Activated CD4-positive, CD25-positive, alpha-beta regulatory T cell treated with anti-CD3 and anti-CD28 coated beads, Interleukin-2, amount 50 U/mL, for 72 hours (primary cell): ENCODE data around the gene HHIPL1.

Source experiments
- DNase-seq: peaks from one replicate; pipeline ENCODE4 v3.0.0; 2021

The HHIPL1 gene

GRCh38 chr14:99663386-99664057 lies 18.6 kb downstream of the HHIPL1 start:
- DNase-seq = no peak

DNA sequence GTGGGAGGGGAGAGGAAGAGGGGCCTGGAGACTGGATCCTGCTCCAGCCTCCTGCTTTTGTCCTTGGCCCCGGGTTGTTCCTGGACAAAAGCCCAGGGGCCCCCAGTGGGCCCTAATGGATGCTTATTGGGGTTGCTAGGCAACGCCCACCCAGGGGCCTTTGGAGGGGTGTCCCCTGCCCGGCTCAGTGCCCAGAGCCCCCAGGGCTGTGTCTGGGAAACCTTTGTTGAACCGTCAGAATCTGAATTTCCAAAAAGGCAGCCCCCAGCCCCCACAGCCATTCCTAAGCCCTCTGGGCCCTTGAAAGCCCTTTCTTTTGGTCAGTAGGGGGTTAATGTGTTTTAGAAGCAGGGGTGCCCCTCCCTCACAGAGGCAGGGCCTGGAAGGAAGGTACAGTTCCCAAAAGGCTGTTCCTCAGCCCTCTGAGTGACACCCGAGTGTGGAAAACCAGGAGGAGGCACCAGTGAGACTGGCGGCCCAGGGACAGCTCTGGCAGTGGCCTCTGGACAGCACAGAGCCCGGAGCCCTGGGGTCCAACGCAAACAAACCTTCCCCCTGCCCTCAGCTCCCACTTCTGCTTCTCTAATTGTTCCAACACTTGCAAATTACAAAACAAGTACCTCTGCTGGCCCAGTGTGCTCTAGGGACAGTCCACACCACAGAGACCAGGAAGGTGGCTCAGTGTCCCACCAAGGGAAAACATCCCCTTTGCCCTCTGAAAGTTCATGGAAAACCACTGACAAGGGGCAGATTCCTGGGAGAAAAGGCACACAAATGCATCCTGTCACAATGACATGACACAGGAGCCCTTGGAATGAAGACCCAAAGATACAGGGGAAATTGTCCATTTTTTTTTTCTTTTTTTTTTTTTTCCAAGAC lies 19.4 kb downstream of the HHIPL1 start:
- DNase-seq = no peak

- no peak for DNase-seq
These were observed 20.0 kb downstream of the HHIPL1 start for GRCh38 chr14:99664937-99665273.

GRCh38 chr14:99666533-99666932 lies 21.6 kb downstream of the HHIPL1 start:
- no peak for DNase-seq

DNA sequence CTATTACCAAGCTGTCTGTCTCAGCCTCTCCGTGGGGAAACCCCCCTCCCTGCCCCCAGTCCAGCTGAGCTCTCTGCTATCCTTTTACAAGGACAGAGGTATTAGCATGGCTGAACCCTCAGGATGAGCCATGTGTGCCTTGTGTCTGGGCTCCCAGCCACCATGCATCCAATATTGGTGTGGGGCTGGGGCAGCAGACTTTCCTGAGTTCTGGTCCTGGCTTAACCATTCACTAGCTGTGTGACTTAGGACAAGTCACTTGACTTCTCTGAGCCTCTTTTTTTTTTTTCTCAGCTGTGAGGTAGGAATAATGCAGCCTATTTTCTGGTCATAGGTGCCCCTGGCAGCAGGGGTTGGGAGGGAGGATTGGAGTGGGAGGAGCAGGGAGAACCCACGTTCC lies 22.1 kb downstream of the HHIPL1 start:
- no peak for DNase-seq

DNA sequence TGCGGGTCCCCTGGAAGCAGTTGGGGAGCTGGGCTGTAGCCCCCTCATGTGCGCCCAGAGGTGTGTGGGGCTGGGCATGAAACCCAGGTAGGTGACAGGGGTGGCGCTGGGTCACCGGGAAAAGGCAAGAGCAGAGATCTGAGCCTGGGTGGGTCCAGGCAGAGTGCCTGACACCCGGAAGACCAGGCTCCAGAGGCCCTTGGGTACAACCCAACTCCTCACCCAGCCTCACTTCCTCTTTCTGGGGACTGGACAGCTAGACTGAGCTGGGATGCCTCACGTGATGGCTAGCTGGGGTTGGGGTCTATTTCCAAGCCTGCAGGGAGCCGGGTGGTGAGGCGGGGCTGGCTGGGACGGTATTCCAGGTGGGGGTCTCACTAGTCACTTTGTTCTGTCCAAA lies 22.9 kb downstream of the HHIPL1 start:
- no peak for DNase-seq

DNA sequence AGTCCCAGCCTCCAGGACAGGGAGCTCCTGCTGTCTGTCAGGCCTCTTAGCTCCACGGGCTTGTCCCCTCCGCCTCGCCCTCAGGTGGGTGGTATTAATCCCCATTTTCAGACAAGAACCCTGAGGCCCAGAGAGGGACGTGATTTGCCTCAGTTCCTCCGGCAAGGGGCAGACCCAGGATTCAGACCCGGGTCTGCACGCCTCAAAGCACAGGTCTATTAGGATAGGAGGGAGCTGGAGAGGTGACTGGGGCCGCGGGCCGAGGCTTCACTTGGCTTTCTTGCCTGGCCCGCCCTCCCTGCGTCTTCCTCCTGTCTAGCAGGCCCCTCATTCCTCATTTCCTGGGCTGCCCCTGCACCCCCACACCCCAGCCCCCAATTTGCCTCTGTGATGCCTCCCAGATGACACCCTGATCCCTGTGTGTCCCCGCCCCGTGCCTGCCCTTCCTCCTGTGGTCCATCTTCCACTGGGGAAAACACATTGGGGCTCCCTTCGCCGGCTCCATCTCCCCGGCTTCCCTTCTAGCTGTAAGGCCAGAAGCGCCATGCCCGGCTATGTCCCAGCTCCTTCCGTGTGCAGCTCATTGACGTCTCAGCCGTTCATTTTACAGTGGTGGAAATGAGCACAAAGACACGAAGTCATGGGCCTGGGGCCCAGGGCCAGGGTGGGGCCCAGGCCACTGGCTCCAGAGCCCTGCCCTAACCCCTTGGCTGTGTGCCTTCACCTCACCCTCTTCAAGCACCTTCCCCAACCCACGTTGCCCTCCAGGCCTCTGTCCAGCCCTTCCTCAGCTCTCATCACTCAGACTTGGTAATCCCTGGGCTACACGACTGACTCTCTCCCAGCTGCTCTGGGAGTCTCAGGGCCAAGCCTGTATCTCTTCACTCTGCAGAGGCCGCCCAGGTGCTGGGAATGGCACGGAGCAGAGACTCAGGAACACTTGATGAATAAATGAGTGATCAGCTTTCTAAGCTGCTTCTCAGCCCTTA lies 23.7 kb downstream of the HHIPL1 start:
- DNase-seq = no peak

GRCh38 chr14:99670361-99671234 lies 25.7 kb downstream of the HHIPL1 start:
- DNase-seq = no peak

- DNase-seq = no peak
These were observed 26.6 kb downstream of the HHIPL1 start for GRCh38 chr14:99671235-99672224.

DNA sequence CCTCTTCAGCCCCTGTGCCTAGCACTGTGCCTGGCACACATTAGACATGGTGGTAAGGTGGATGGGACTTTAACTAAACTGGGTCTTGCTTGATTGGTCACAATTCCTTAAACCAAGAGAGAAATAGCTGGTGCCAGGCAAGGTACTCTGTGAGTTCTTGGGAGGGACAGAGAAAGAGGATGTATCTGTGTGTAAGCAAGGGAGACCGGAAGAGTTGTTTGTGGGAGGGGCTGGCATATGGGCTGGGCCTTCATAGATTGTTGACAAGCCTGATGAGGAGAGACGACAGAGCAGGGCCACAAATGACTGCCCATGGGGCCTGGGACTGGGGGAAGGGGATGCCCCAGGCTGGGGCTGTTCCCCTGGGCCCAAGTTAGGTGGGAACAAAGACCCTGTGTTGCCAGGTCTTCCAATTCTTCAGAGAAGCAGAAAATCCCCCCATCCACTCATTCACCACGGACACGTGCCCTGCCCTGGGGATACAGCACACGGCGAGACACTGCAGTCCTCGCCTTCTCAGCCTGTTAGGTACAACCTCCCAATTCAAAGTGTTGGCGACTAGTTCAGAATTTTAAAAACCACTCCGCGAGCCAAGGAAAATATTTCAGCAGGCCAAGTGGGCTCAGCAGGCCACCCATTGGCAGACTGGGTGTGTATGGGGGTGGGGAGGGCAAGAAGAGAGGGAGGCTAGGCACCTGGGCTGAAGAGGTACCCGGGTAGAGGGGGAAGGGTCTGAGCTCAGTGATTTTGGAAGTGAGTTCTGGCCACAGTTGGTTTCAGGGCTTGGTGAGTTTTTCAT lies 27.8 kb downstream of the HHIPL1 start:
- no peak for DNase-seq

GRCh38 chr14:99673305-99674063 lies 28.6 kb downstream of the HHIPL1 start:
- no peak for DNase-seq

- no peak for DNase-seq
These were observed 29.2 kb downstream of the HHIPL1 start for GRCh38 chr14:99674064-99674650.

DNA sequence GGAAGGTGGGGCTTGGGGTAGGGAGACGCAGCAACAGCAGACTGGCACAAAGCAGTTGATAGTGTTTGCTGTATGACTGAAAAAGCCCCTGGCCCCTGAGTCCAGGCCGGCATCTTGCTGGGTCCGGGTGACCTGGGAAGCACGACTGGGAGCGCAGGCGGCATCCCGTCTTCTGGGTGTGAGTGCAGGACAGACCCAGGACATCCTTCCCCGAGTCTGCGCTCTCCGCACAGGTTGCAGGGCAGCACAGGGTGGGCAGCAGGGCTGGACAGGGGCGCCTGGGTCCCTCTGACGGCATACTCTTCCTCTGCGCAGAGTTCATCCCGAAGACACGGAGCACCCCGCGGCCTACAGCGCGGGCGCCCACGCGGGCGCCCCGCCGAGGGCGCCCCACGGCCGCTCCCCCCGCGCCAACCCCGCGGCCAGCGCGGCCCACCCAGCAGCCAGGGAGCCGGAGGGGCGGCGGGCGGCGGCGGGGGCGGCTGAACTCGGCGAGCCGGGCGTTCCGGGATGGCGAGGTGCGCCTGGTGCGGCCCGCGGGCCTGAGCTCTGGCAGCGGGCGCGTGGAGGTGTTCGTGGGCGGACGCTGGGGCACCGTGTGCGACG lies 29.9 kb downstream of the HHIPL1 start:
- no peak for DNase-seq

GRCh38 chr14:99675382-99675835 lies 30.5 kb downstream of the HHIPL1 start:
- no peak for DNase-seq

DNA sequence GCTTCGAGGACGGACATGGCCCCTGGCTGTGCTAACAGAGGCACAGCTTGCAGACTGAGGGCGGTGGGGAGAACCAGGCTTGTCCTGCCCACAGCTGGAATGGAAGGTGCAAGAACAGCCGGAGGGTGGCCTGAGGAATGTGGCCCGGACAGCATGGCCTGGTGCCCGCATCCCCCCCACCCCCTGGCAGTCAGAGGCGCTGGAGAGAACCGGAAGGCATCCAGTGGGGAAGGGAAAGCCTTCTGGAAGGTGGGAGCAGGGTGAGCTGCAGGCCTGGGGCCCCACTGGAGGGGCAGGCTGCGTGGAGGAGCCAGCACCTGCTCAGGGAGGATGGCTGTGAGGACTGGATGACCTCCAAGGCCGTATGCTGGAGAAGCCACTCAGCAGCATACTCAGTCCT lies 31.0 kb downstream of the HHIPL1 start:
- no peak for DNase-seq

- no peak for DNase-seq
These were observed 31.7 kb downstream of the HHIPL1 start for GRCh38 chr14:99676657-99677056.

- no peak for DNase-seq
These were observed 32.6 kb downstream of the HHIPL1 start for GRCh38 chr14:99677231-99678140.
